ENCODE data around the gene TKT. TPM values are rescaled to one million over a fixed set of nuclear protein-coding genes. Genes with fewer than 3 reads are reported as not detected.
"Not testable (repeated sequence)": the region's sequence is repeated elsewhere in the genome, so short reads cannot be mapped to it uniquely, and the experiment has no call there.

Gene TKT
- total RNA-seq, 1 experiment from 2014 or later: 406 TPM

DNA sequence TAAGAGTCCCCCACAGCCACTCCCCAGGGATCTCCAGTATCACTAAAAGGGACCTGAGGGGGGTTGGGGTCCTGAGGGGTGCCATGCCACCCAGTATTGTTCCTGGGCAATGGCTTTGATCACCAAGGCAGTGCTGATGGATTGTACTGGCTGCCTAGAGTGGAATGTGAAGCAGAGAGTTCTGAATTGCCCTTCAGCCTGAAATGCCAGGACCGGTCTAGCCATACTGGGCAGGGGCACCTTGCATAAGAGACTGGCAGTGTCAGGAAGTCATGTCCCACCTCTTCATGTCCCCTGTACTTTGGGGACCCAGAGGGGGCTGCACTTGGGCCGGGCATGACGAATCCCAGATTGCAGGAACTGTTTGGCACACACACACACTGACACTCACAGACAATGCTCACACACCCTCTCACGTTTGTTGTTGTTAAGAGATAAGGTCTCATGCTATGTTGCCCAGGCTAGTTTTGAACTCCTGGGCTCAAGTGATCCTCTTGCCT lies 4.5 kb upstream of the TKT start:
- DNase-seq (ENCODE audit: low spot score): no peak

DNA sequence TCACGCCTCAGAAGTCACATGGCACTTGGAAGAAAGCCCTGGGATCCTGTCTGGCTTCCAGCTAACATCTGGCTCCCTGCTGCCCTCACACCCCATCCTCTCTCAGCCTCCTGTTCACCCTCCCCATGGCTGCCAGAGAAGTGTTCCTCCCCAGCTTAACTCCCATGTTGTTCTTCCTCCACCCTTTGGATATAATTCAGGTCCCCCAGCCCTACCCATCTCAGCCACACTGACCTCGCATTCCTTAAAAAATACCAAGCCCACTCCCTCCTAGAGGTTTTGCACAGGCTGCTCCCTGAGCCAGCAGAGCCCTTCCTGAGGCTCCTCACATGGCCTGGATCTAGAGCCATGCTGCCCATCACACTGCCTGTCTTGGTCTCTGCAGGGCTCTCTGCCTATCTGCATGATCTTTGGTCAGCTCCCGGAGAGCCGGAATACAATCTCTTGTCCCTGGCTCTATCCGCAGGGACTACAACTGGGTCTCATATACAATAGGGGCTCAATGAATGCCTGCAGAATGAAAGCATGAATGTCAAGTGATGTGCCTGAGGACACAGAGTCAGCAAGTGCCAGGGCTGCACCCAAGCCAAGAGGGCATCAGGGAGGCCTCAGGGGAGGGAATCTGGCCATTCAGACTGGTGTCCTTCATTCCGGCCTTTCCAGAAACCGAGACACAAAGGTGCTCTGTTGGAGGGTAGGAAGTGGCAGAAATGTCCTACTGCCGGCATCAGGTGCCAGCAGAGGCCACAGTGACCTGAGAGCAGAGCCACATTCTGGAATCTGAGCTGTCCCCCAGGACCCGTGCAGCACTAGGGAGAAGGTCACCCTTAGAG lies 3.8 kb upstream of the TKT start:
- no peak for DNase-seq (ENCODE audit: low spot score)

DNA sequence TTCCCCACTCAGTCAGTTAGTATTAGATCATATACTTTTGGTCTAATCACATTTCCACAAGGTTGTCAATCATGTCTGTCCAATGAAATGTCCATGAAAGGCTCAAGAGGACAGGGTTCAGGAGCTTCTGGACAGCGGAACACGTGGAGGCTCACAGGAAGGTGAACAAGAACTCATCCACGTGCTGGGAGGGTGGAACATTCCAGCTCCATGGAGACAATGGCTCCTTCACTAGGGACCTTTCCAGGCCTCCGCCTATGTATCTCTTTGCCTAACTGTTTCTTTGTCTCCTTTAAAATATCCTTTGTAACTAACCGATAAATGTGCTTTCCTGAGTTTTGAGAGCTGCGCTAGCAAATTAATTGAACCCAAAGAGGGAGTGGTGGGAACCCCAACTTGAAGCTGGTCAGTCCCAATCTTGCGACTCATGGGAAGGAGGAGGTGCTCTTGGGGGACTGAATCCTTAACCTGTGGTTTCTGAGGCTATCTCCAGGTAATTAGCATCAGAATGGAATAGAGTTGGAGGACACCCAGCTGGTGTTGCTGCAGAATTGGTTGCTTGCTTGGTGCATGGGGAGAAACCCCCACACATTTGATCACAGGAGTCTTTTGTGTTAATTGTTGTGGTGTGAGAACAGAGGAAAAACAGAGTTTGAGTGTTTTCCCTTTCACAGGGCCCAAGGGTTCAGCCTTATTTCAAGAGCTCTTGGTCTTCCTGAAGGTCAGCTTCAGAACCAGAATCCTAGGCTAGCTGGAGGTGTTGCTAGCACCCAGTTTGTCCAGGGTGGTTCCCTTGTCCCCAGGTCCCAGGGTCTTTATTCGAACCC lies 3.0 kb upstream of the TKT start:
- no peak for DNase-seq (ENCODE audit: low spot score)

DNA sequence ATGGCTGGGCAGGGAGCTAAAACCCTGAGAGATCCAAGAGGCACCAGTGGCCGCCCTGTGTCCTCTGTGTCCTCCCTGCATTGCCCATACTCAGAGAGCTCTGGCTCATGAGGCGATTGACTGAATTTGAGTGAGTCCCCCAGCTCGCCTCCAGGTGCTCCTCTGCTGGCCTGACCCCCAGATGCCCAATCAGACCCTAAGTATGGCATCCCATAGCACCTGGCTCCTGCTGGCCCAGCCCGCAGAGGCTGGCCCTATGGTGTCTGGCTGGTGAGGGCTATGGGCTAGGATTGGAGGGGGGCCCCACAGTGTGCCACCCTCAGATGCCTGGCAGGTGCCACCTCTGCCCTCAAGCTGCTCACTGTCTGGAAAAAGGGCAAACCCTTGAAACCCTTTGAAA lies 1.6 kb upstream of the TKT start:
- DNase-seq (ENCODE audit: low spot score): no peak

DNA sequence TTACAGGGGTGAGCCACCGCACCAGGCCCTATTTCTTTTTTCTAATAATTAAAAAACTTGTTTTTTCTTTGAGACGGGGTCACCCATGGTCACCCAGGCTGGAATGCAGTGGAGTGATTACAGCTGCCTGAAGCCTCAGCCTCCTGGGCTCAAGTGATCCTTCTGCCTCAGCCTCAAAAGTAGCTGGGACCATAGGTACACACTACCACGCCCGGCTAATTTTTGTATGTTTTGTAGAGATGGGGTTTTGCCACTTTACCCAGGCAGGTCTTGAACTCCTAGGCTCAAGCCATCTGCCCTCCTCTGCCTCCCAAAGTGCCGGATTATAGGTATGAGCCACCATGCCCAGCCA lies 858 bp upstream of the TKT start:
- no peak for DNase-seq (ENCODE audit: low spot score)

DNA sequence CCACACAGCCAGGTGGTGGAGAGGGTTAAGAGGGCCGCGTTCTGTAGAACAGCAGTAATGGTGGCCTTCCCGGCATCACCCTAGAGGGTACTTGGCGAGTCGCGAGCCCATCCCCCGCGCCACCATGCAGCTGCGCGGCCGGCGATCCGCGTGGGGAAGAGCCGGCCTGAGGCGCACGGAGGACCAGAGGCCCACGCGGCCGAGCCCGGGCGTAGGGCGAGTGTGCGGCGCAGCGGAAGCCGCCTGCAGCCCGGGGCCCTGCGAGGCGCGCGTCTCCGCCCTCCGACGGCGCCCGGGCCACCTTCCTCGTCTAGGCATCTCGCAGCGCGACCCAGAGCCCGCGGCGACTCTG lies 423 bp downstream of the TKT start:
- DNase-seq (ENCODE audit: low spot score): no peak

DNA sequence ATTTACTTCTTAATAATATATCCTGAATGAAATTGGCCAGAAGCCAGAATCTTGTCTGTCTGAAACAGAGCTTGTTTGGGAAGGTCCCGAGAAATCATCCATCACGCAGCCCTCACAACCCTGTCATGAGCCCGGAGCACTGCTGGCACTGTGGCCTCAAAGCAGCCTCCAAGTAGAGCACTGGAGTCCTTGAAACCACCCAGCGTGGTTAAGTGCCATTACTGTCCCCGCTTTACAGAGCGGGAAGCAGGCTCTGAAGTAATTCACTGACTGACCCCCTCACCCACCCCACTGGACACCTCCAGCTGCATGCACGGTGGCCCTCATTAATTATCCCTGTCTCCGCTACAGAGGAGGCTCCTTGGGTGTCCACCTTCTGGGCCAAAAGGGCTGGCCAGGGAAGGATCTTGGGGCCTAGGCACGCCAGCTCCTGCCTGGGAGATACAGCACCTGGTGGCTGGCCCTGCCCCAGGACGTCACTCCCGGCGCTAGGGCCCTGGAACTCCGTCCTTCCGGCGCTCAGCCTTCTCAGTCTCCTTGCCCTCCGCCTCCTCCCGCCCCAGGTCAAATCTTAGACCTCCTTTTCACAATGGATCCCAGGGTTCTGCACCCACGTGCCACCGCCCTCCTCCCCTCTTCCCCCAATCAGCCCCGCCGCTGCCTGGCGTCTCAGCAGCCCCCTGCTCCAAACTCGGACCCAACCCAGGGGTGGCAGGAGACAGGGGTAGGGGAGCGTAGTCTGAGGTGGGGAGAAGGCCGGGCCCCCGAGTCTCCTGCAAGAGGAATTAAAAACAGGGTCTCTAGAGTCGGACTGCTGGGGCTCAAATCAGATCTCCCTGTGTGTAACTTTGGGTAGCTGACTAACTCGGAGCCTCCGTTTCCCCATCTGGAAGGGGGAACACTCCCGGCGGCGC lies 1.1 kb downstream of the TKT start:
- DNase-seq (ENCODE audit: low spot score): peak; percentile 47

DNA sequence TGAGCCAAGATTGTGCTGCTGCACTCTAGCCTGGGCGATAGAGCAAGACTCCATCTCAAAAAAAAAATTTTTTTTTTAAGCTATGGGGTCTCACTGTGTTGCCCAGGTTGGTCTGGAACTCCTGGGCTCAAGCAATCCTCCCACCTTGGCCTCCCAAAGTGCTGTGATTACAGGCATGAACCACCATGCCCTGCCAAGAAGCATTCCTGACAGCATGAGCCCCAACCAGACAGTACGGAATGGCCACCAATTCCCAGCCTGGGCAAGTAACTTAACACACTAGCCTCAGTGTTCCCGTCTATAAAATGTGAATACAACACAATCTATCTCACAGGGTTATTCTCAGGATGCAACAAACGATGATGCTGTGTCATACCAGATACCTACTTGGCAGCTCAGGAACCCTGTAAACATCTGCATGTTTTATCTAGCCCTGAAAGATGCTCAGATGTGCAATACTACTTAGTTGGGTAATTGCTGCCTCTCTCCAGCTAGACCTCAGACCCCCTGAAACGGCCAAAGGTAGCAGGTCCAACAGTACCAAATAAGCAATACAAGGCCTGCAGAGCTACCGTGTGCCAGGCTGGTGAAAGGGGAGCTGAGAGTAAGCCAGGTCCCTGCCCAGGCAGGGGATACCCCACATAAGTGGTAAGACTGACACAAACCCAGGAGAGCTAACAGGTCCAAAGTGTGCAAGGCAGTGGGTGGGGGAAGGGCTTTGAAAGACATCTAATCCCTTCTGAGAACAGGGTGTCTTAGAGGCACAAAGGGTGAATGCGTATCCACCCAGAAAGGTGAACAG lies 1.9 kb downstream of the TKT start:
- no peak for DNase-seq (ENCODE audit: low spot score)

DNA sequence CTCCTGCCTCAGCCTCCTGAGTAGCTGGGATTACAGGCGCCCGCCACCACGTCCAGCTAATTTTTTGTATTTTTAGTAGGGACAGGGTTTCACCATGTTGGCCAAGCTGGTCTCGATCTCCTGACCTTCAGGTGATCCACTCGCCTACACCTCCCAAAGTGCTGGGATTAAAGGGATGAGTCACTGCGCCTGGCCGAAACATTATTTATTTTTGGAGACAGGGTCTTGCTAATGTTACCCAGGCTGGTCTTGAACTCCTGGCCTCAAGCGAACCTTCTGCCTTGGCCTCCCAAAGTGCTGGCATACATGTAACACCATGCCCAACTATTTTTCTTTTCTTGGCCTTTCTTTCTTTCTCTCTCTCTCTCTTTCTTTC lies 2.9 kb downstream of the TKT start:
- DNase-seq (ENCODE audit: low spot score): not testable (repeated sequence)

DNA sequence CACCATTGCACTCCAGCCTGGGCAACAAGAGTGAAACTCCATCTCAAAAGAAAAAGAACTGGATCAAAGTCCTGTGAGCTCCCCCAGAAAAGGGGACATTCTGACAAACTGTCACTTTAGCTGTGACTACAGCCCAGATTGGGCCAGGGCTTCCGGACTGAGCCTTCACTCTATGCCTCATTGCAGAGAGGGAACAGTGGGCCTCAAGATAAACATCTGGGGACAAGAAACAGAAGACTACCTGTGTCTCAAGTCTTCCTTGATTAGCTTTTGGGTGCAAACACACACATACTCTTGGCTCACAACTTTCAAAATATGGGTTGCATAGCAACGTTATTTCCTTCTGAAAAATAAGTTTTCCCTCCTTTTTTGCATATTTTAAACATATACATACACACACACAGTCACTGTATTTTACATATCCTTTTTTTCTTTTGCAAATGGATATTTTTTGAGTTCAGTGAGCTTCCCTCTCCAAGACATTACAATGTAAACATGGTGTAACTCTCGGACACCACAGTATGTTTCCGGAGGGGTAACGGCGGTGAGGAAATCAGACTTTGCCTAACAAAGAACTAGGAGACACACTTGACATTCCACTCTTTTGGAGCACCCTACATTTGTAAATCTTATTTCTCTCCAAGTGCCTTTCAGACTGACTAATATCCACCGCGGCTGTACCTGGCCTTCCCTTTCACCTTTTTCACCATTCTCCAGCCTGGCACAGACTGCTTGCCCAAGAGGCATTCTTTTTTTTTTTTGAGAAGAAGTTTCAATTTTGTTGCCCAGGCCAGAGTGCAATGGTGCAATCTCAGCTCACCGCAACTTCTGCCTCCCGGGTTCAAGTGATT lies 3.5 kb downstream of the TKT start:
- no peak for DNase-seq (ENCODE audit: low spot score)

DNA sequence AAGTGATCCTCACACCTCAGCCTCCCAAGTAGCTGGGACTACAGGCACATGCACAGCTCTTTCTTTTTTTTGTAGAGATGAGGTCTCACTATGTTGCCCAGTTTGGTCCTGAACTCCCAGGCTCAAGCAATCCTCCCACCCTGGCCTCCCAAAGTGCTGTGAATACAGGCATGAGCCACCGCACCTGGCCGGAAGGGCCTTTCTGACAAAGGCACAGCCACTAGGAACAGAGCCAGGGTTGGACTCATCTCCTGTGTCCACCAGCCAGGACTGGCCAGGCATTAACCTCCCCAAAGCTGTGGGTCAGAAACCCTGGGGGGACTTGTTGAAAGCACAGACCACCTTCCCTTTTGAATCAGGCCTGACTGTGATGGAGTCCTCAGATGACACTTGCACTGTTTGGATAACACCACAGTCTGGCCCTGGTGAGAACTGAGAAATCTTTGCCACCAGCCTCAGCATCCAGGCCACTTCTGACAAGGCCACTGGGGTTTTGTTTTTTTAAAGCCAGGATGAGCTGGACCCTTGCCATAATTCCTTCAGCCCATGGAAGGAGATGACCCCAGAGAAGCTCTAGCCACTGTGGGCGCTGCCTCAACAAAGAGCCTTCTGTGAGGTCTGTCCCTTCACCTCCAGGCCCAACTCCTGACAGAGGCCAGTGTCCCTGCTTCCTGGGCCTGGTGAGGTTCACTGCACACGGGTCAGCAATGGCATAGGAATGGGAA lies 4.8 kb downstream of the TKT start:
- no peak for DNase-seq (ENCODE audit: low spot score)

DNA sequence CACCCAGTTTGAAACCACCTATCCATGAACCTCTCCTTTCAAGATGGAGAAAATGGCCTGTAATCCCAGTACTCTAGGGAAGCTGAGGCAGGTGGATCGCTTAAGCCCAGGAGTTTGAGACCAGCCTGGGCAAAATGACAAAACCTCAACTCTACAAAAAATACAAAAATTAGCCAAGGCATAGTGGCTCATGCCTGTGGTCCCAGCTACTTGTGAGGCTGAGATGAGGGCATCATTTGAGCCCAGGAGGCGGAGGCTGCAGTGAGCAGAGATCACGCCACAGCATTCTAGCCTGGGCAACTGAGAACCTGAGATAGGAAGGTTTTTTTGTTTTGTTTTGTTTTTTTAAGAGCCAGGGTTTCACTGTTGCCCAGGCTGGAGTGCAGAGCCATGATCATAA lies 5.4 kb downstream of the TKT start:
- no peak for DNase-seq (ENCODE audit: low spot score)

DNA sequence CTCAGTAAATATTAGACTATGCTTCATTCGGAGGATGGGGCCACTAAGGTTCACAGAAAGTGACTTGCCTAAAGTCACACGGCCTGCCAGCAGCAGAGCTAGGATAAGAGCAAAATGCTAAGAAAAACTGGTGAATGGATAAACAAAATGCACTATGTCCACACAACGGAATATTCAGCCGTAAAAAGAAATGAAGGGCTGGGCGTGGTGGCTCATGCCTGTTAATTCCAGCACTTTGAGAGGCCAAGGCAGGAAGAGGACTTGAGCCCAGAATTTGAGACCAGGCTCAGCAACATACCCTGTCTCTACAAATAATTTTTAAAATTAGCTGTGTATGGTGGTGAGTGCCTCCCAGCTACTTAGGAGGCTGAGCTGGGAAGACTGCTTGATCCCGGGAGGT lies 7.7 kb downstream of the TKT start:
- no peak for DNase-seq (ENCODE audit: low spot score)

DNA sequence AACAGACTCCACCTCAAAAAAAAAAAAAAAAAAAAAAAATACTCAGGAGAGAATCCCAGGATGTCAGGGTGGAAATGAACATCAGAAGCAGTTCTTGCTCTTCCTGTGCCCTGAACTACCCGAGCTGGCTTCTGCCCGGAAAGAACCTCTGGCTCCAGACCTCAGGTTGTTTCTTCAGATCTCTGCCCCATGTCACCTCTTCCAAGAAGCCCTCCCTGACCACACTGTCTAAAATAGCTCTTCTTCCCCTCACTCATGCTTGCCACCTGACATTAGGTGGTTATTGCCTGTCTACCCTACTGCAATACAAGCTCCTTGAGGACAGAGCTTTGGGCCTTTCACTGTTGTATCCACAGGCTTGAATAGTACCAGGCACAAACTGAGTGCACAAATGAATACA lies 8.2 kb downstream of the TKT start:
- no peak for DNase-seq (ENCODE audit: low spot score)

DNA sequence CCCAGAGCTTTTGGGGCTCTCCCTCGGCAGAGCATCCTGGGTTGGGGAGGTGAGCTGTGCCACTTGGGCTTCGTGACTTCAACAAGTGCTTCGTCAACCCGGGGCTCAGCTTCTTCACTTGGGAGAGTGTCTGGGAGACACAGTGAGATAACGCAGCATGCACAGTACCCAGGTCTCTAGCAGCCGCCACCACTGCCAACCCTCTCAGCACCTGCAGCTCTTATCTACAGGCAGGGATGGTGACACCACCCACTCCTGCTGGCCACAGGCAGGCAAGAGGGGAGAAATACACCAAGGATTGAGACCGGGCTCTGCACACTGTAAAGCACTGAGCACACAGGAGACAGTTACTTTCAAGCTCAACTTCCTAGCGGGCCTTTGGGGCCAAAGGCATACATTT lies 11.6 kb downstream of the TKT start:
- DNase-seq (ENCODE audit: low spot score): no peak

DNA sequence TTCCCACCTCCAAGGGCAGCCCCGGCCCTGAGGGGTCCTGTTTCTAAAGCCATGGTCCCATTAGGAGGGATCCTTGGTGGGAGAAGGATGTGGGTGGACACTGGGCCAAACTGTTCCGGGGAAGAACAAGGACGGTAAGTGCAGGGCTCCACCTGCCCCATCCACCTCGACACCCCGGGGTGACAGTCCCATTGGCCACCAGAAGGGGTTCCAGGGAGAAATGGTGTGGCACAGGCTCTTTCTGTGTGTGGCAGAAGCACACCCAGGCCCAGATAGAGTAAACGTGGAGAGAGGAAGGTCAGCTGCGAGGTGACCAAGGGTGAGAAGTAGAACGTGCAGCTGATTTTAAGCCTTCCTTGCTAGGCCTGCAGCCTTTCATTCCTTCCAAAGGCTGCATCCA lies 12.0 kb downstream of the TKT start:
- DNase-seq (ENCODE audit: low spot score): no peak

DNA sequence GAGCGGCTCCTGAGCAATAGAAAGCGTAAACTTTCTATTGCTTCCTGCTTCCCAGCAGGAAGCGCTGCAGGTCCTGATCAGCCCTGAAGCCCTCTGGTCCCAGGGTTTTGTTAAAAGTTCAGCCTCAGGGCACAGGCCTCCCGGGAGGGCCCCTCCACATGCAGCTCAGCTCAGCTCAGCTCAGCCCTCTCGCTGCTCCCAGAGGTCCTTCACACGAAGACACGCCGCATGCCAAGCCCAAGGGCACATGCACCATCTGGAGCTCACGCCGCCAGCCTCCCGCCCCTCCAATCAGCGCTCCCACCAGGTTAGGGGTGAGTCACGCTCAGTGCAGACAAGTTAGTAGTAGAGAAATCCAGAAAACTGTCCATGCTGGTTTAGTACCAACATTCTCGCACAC lies 12.7 kb downstream of the TKT start:
- DNase-seq (ENCODE audit: low spot score): no peak

DNA sequence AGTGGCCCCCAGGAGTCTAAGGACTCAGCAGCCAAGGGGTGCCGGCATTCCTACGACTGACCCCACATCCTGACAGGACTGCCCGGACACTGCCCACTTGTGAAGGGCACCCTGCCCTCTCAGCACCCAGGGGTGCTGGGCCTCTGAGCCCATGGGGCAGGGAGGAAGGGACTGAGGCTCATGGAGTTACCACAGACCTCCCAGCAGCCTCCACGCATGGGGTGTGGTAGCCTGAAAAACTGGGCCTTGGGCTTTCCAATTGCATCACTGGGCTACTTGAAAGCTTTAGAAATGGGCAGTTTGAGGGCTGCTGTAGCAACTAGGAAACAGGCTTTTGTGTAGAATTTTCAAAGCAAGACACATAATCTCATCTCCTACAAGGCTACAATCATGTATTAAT lies 13.2 kb downstream of the TKT start:
- no peak for DNase-seq (ENCODE audit: low spot score)

DNA sequence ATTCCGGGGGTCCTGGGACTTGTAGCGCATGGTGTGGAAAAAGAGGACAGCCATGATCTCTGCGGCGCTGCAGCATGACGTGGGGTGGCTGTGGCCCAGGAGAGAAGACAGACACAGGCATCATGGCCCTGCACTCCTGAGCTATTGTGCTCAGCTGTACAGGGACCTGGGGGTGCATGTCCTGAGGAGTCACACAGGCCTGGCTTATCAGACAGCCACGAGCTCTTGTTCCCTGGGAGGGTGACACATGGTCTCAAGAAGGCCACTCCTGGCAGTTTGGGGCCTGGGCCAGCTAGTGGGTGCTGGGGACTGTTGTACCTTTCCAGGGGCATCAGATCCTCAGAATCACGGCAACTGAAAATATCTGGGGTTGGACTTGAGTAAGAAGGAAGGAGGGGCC lies 13.7 kb downstream of the TKT start:
- no peak for DNase-seq (ENCODE audit: low spot score)
